Gastroesophageal sphincter (tissue), 4 donors: ENCODE results near the gene FOXP4. TPM values are rescaled to one million over a fixed set of nuclear protein-coding genes. Genes with fewer than 3 reads are reported as not detected.

ENCODE experiments used
- ATAC-seq: fragments of 150-250 bp; one replicate; pipeline ENCODE4 v1.9.1; 2016; ENCODE audit warnings: mild to moderate bottlenecking, moderate library complexity
- H3K27ac ChIP-seq, 4 donors: fragments of 200-600 bp; sonication (generic) in 3 of 4; 1 replicate in 3 of 4; 2 replicates in 1 of 4; pipeline ENCODE4 v1.5.1; 2016 to 2019
- H3K27me3 ChIP-seq: fragments of 200-600 bp; sonication (generic); one replicate; pipeline ENCODE4 v1.5.1; 2019
- H3K36me3 ChIP-seq, 2 donors: fragments of 200-600 bp; sonication (generic); one replicate each; pipeline ENCODE4 v1.5.1; 2019; ENCODE audit warnings: control low read depth in 1 of 2
- H3K4me1 ChIP-seq, 3 donors: fragments of 200-600 bp; sonication (generic); 1 replicate in 2 of 3; 2 replicates in 1 of 3; pipeline ENCODE4 v1.5.1; 2016 to 2019; ENCODE audit warnings: control low read depth in 2 of 3
- H3K4me3 ChIP-seq, 2 donors: fragments of 200-600 bp; sonication (generic); one replicate each; pipeline ENCODE4 v1.5.1; 2019; ENCODE audit warnings: mild to moderate bottlenecking in 1 of 2, moderate library complexity in 1 of 2
- H3K9me3 ChIP-seq, 3 donors: fragments of 200-600 bp; sonication (generic); one replicate each; pipeline ENCODE4 v1.5.1; 2017 to 2019; ENCODE audit warnings: control low read depth in 2 of 3
- EP300 ChIP-seq: sonication (generic); formaldehyde crosslinking; IDR thresholded peaks from one replicate; pipeline ENCODE4 v1.6.1; 2017; ENCODE audit warnings: antibody characterized with exemption, mild to moderate bottlenecking
- POLR2A ChIP-seq, 2 donors: fragments of 450-650 bp; IDR thresholded peaks; one replicate each; pipeline ENCODE4 v1.6.1; 2017; ENCODE audit warnings: antibody characterized with exemption in 2 of 2, mild to moderate bottlenecking in 2 of 2, moderate library complexity in 1 of 2
- POLR2AphosphoS5 ChIP-seq: sonication (generic); formaldehyde crosslinking; IDR thresholded peaks from one replicate; pipeline ENCODE4 v1.6.1; 2017; ENCODE audit warnings: antibody characterized with exemption
- WGBS, 2 donors: methylation state at CpG; one replicate each; pipeline ENCODE4 v1.1.5; 2018; ENCODE audit warnings: low coverage in 1 of 2; 5-methylcytosine and 5-hydroxymethylcytosine counted together
- total RNA-seq, 4 donors: library from RNA; depleted of rRNA; stranded (reverse); fragments of >200 nt; gene quantifications; one replicate each; pipeline ENCODE4 v1.1.0, GENCODE V29; 2016
- TF ChIP-seq, protein P1 (sequence below), 4 experiments: fragments of 200-600 bp in 2 of 4; fragments of 450-650 bp in 2 of 4; sonication (generic) in 1 of 4; IDR thresholded peaks; one replicate each; pipeline ENCODE4 v1.5.1; 2017 to 2019; ENCODE audit warnings: antibody characterized with exemption in 4 of 4, mild to moderate bottlenecking in 2 of 4, moderate library complexity in 2 of 4

The FOXP4 gene
- total RNA-seq, 4 donors from 2014 or later, result 8.2 to 25.8 (median 11.7) TPM

DNA sequence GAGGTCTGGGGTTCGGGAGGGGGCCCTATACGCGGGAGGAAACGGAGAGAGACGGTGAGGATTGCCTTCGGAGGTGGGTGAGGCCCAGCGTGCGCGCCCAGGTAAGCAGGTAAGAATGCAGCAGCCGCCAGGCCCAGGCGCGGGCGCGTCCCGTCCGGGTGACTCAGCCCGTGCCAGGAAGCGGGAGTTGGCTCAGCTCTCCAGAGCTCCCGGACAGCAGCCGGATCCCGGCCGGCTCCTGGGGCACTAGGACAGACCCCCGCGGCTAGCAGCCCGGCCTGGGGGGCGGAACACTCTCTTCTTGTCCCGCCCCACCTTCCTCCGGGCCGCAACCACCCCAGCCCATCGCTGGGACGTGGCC, 90.6 kb downstream of the FOXP4 start:
- peaks cover 70% of the 10 kb centered on the region for H3K27me3 ChIP-seq
- WGBS, 2 donors, result 33 to 41% methylated on average over 1 to 14 of the region's 31 CpGs
- H3K27ac ChIP-seq, result no peak overlapping the region
- no peaks in the 10 kb centered on the region for H3K9me3 ChIP-seq
- H3K4me1 ChIP-seq, result peaks cover 0 to 36% (median 22%) of the 10 kb centered on the region in 3 donors
- peak; percentile 42 for ATAC-seq
- H3K36me3 ChIP-seq, result no peaks in the 10 kb centered on the region
- H3K4me3 ChIP-seq, result peak overlapping the region in 1 of 2 donors; percentile 51
- no peak for TF ChIP-seq POLR2A (IDR thresholded peaks at IDR 0.05)
- TF ChIP-seq EP300, result no peak
- TF ChIP-seq, protein P1, sequence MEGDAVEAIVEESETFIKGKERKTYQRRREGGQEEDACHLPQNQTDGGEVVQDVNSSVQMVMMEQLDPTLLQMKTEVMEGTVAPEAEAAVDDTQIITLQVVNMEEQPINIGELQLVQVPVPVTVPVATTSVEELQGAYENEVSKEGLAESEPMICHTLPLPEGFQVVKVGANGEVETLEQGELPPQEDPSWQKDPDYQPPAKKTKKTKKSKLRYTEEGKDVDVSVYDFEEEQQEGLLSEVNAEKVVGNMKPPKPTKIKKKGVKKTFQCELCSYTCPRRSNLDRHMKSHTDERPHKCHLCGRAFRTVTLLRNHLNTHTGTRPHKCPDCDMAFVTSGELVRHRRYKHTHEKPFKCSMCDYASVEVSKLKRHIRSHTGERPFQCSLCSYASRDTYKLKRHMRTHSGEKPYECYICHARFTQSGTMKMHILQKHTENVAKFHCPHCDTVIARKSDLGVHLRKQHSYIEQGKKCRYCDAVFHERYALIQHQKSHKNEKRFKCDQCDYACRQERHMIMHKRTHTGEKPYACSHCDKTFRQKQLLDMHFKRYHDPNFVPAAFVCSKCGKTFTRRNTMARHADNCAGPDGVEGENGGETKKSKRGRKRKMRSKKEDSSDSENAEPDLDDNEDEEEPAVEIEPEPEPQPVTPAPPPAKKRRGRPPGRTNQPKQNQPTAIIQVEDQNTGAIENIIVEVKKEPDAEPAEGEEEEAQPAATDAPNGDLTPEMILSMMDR (IDR thresholded peaks at IDR 0.05), result no peak
- no peak for TF ChIP-seq POLR2AphosphoS5

GRCh38 chr6:41637194-41638001, 91.2 kb downstream of the FOXP4 start:
- Histone ChIP-seq H3K27me3 (peaks cover 70% of the 10 kb centered on the region), H3K36me3 (no peaks in the 10 kb centered on the region), H3K9me3 (no peaks in the 10 kb centered on the region), H3K27ac (no peak overlapping the region), H3K4me1 (peaks cover 0 to 36% (median 22%) of the 10 kb centered on the region in 3 donors), H3K4me3 (peak overlapping the region in 1 of 2 donors; percentile 51)
- WGBS, 2 donors, result 20% methylated on average over 1 of the region's 54 CpGs; no CpG with 5 or more reads in 1 of the 2 donors
- TF ChIP-seq POLR2A (IDR thresholded peaks at IDR 0.05) (no peak), EP300 (no peak), POLR2AphosphoS5 (no peak)
- TF ChIP-seq, protein P1 (IDR thresholded peaks at IDR 0.05), result no peak
- no peak for ATAC-seq

DNA sequence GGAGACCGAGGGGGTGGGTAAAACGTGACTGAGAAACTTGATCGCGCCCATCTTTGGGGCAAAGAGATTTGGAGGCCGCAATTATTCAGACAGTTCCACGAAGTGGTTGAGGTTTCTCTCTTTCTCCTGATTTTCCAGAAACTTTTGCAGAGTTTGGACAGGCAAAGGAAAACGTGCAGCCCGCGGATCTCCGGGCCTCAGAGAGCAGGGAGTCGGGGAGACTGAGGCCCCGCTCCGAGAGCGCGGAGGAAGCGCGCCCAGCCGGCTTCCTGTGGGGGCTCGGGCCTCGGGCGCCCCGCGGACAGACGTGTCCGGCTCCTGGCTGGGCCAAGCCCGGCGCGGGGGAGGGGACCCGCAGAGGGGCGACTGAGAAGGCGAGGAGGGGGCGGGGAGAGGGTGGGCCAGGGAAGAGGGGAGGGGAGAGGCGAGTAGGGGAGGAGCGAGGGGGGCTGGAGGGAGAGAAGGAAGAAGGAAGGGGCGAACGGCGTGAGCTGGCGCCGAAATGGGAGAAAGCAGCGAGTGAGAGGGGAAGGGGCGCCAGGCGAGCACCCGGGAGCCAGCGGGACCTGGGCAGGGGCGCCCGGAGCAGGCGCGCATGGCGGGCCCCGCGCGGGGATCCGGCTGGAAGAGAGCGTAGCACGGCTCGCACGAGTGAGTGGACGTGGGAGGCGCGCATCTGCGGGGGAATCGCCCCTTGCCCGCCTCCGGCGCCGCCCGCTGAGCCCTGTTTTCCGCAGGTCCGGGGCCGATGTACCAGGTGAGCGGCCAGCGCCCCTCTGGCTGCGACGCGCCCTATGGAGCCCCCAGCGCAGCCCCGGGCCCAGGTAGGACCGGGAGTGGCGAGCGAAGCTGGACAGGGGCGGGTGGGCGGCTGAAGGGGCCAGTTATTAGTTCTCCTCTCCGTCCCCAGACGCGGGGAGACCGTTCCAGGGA, 92.1 kb downstream of the FOXP4 start, which contains the start of gene MDFI:
TSS of gene MDFI (plus strand) at position 467 of the 933 bp plus-strand sequence. CDS start at position 749, 282 bp downstream.
- H3K4me3 ChIP-seq, result peak within 1 kb of the TSS in 1 of 2 donors; percentile 51
- WGBS, 2 donors, result 1 to 6% methylated on average over 25 to 27 of the region's 86 CpGs
- H3K9me3 ChIP-seq, result no peaks in the 10 kb centered on the region
- H3K27me3 ChIP-seq, result peaks cover 70% of the 10 kb centered on the region
- no peak for ATAC-seq
- TF ChIP-seq POLR2A (IDR thresholded peaks at IDR 0.05) (no peak), POLR2AphosphoS5 (no peak), EP300 (no peak)
- TF ChIP-seq, protein P1 (IDR thresholded peaks at IDR 0.05), result no peak
- H3K27ac ChIP-seq, result peak within 1 kb of the TSS in 1 of 4 donors; percentile 1
- H3K36me3 ChIP-seq, result no peaks in the 10 kb centered on the region
- peaks cover 0 to 36% (median 22%) of the 10 kb centered on the region in 3 donors for H3K4me1 ChIP-seq

GRCh38 chr6:41638935-41639808, 93.0 kb downstream of the FOXP4 start:
- TF ChIP-seq, protein P1 (IDR thresholded peaks at IDR 0.05), result no peak
- TF ChIP-seq EP300 (no peak), POLR2AphosphoS5 (no peak), POLR2A (IDR thresholded peaks at IDR 0.05) (no peak)

More at GRCh38 chr6:41638935-41639808, 93.0 kb downstream of the FOXP4 start:
- Histone ChIP-seq H3K4me3 (peak overlapping the region in 1 of 2 donors; percentile 51), H3K9me3 (no peaks in the 10 kb centered on the region), H3K27ac (peak overlapping the region in 1 of 4 donors; percentile 1), H3K36me3 (no peaks in the 10 kb centered on the region), H3K27me3 (peaks cover 66% of the 10 kb centered on the region), H3K4me1 (peaks cover 0 to 36% (median 22%) of the 10 kb centered on the region in 3 donors)
- 21 to 50% methylated on average over 13 to 19 of the region's 40 CpGs for WGBS, 2 donors
- ATAC-seq, result no peak
